Measurements from ENCODE around the gene NOP16.
"Not testable (repeated sequence)": the region's sequence is repeated elsewhere in the genome, so short reads cannot be mapped to it uniquely, and the experiment has no call there.

Gene NOP16

DNA sequence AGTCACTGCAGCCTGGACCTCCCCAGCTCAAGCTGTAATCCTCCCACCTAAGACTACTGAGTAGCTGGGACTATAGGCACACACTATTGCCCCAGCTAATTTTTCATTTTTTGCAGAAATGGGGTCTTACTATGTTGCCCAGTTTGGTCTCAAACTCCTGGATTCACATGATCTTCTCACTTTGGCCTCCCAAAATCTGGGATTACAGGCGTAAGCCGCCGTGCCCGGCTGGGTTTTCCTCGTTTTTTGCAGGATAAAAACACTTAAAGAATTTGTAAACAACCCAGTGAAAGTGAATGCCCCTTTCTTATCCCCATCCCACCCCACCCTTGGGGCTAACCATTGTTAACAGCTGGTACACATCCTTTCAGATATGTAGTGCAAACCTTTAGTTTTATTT, 20.2 kb upstream of the NOP16 start:
- no peak for DNase-seq

GRCh38 chr5:176408252-176408573, 19.8 kb upstream of the NOP16 start:
- not testable (repeated sequence) for DNase-seq

DNA sequence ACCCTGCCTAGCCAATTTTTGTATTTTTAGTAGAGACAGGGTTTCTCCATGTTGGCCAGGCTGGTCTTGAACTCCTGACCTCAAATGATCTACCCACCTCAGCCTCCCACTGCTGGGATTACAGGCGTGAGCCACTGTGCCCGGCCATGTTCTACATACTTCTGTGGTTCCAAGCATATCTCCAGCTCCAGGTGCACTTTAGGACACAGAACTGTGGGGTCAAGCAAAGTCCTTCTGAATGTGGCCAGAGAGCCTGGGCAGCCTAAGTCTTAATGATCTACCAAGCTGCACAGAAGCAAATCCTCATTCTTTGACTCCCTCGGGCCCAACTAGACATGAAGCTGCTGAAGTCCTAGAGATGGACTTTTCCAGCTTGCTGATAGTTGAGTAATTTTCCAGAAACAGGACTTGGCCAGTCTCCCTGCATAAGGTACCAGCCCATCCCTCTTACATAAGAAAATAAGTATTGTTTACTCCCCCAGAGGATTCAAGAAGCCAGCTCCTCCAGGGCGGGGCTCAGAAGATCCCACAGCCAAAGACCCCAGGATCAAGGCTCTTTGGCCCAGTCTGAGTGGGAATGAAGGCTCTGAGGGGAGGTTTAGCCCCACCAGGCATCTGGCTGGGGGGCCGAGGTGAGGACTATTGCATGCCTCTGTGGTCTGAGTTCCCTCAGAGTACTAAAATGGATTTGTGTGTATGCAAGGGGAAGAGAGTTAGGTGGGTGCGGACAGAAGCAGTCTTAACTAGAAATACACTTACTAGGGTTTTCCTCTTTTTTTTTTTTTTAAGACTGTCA, 19.3 kb upstream of the NOP16 start:
- no peak for DNase-seq

GRCh38 chr5:176406436-176407052, 18.1 kb upstream of the NOP16 start:
- no peak for DNase-seq

DNA sequence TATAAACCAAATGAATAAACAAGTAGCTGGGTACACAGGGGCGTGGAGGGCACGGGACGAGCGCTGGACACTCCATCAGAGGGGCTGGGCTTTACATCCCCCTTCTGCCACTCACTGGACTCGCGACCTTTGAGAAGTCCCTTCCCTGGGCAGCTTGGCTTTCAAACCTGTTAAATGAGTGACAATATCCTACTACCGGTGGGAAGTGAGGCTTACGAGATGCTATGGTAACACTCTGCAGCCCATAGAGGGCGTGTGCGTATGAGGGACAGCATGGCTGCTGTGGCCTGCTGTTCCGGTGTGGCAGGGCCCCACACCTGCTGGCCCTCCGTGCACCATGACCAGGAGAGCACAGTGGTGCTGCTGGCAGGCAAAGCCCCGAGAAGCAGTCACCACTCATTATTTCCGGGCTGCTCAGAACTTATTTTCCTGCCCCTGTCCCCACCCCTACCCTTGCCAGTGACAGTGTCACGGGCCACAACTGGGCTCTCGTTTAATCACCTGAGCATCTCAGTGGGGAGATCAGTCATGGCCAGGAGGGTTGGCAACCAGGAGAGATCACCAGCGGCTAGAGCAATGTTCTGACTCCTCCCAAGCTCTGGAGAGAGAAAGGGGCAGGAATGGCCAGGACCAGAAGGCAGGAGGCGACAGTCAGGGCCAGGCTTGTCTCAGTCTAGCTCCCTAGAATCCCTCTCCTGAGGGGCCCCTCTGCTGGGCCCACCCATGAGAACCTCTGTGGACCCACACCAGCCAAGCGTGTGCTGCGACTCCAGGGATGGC, 17.4 kb upstream of the NOP16 start:
- DNase-seq, result no peak

DNA sequence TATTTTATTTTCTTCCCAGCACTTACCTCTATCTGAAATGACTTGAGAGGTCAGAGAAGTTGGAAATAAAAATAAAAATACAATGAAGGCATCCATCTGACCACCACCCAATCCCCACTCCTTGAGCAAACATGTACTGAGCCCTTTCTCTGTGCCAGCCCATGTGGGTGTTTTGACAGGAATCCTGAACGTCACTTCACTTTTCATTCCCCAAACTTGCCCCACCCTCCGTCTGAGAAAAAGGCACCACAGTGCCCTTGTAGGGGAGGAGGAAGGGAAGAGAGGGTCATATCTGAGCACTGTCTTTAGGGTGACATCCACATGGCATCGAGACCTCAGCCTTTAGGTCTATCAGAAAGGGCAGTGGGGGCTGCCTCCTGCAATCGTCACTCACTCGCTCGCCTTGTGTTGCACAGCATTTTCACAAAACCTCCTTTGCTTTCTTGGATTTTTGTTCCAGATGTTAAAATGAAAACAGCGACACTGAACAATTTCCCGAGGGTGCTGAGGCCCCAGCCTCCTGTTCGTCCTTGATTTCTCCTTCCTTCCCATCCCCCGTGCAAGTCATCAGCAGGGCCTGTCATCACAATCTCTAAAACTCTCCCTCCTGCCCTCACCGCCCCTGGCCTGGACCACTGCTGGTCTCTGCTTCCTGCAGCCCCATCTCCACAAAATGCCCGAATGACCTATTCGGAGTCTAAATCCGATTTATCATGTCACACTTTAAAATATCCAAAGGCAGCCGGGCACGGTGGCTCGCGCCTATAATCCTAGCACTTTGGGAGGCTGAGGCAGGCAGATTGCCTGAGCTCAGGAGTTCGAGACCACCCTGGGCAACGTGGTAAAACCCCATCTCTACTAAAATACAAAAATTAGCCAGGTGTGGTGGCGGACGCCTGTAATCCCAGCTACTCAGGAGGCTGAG, 13.1 kb upstream of the NOP16 start:
- DNase-seq, result no peak

DNA sequence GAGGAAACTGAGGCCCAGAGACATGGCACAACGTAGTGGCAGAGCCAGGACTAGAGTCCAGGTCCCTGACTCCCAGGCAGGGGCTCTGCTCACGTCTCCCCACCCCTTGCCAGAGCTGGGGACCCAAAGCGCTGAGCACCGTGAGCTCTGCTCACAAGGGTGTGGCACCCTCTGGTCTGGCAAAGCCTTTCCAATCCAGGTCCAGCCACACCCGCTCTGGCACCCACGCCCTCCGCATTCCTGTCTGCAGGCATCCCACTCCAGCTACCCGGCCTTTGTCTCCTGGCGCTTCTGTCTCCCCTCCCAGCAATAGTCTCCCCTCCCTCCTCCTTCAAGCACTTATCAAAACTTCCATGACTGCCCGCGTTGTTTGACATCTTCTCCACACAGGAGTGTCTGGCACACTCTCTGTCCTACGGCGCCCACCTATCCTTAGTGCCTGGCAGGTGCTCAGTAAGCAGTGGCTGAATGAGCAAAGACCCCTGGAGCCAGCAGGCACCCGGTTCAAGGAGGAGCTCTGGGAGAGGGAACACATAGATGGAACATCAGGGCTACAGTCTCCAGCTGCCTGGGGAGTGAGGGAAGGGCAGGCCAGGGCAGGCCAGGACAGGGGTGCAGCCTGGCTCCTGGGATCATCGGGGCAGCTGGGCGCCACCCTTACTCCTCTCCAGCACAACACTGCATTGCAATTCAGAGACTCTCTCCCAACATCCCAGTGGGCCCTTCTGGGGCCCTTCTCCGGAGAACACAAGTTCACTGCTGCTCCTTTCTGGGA, 12.2 kb upstream of the NOP16 start:
- DNase-seq, result no peak

- no peak for DNase-seq
These were observed 9.5 kb upstream of the NOP16 start for GRCh38 chr5:176397736-176398420.

DNA sequence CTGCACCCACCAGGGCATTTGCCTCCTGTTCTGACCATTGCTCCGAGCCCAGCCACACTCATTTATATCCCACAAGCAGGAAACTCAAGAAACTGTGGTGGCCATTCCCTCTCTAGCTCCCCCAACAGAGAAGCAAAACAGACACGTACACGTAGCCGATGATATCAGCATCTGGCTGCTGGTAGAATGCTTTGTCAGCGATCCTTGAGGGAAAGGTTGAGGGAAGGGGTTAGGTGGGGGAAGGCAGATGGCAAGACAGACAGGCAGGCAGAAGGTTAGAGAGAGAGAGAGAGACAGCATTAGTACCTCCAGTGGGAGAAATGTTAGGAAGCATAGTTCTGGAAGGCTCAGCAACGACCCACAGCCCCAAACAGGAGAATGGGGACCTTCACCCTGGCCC, 7.9 kb upstream of the NOP16 start:
- no peak for DNase-seq

- DNase-seq, result no peak
These were observed 6.7 kb upstream of the NOP16 start for GRCh38 chr5:176394881-176395675.

DNA sequence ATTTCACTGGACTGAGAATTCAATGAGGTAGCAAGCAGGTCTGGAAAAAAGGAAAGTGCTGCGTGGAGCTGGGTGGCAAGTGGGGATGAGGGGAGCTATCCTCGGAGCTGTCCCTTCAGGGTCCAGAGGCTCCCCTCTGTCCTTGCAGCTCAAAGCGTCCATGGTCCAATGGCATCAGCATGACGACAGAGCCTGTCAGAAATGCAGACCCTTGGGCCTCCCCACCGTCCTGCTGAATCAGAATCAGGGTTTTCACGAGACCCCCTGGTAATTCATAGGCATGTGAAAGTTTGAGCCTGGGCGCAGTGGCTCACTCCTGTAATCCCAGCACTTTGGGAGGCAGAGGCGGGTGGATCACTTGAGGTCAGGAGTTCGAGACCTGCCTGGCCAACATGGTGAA, 5.7 kb upstream of the NOP16 start:
- no peak for DNase-seq

DNA sequence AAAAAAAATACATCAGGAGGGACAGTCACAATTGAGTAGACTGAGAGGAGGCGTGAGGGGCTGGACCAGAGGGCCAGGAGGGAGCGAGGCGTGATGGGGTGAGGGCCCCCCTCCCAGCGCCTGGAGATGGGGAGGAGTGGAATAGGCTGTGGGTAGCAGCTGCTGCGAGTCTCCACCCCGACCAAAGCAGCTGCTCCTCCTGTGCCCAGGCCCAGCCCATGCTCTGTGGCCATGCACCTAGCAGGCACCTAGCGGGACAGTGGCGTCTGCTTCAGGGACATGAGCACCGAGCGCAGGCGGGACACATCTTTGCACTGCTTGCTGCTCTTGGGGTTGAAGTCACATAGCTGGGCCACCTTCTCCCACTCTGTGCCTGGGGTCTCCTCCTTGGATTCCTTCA, 4.1 kb upstream of the NOP16 start:
- no peak for DNase-seq

GRCh38 chr5:176391999-176392398, 3.6 kb upstream of the NOP16 start:
- no peak for DNase-seq

DNA sequence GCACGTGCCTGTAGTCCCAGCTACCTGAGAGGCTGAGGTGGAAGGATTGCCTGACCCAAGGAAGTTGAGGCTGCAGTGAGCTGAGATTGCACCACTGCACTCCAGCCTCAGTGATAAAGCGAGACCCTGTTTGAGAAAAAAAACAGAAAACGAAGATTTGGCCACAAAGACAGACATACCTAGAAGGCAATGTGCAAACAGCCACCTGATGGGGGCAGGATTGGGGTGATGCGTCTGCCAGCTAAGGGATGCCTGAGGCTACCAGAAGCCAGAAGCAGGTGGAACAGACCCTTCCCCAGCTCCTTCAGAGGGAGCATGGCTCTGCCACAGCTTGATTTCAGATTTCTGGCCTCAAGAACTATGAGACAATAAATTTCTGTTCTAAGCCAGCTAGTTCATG, 3.1 kb upstream of the NOP16 start:
- no peak for DNase-seq

DNA sequence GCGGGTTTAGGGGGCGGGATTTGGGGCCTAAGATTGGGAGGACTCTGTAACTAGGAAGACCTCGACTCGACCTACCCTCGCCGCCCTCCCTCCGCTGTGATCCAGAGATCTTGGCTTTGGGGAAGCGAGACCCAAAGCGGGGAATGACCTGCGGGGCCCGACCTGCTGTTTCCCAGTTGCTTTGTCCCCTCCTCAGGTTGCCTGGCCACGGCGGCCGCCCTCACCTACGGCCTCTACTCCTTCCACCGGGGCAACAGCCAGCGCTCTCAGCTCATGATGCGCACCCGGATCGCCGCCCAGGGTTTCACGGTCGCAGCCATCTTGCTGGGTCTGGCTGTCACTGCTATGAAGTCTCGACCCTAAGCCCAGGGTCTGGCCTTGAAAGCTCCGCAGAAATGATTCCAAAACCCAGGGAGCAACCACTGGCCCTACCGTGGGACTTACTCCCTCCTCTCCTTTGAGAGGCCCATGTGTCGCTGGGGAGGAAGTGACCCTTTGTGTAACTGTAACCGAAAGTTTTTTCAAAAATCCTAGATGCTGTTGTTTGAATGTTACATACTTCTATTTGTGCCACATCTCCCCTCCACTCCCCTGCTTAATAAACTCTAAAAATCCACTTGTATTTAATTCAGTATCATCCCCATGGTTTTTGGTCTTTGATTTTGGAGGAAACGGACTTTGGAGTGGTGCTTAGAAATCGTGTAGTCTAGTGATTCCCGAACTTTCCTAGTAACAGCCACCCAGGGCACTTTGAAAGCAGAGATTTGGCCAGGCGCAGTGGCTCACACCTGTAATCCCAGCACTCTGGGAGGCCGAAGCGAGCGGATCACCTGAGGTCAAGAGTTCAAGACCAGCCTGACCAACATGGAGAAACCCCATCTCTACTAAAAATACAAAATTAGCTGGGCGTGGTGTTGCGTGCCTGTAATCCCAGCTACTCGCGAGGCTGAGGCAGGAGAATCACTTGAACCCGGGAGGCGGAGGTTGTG, 1.0 kb upstream of the NOP16 start:
- DNase-seq, result no peak

DNA sequence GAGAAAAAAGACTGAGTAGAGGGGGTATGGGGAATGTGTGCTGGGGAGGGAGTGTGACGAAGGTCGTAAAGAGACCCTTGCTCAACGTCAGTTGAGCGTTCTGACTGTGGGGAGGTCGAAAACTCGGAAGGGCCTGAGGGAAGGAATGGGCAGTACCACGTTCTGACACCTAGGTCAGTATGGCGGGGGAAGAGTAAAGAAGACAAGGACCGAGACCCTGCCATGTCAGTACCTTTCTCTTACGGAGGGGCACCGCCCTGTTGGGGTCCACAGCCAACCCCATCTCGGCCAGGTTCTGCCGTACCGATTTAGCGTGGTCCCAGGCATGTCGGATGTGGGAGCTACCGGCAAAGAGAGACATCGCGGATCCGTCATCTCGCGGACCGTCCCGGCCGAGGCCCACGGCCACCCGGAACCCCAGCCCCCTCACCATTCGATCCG, 375 bp downstream of the NOP16 start:
- DNase-seq, result no peak

GRCh38 chr5:176387384-176387925, 943 bp downstream of the NOP16 start:
- DNase-seq, result no peak

GRCh38 chr5:176386491-176386890, 1.9 kb downstream of the NOP16 start:
- DNase-seq, result no peak

- DNase-seq, result no peak
These were observed 3.4 kb downstream of the NOP16 start for GRCh38 chr5:176384991-176385390.

Data from CD4-positive, alpha-beta T cell treated with Interleukin-1 beta for 1 hour (primary cell).